ENCODE data around the gene WRAP73.

GRCh38 chr1:3654549-3655281 lies 4.8 kb upstream of the WRAP73 start:
- TF ChIP-seq CTCF (IDR thresholded peaks at IDR 0.05) (no peak), POLR2A (IDR thresholded peaks at IDR 0.05) (no peak)

Data from right lobe of liver (tissue), 4 donors.